NCI-H2196 (cell line): ENCODE measurements around the gene PIK3R5.
A peak's percentile ranks its signal among the peaks of the same experiment; 100 is the strongest.
"Not testable (repeated sequence)": the region's sequence is repeated elsewhere in the genome, so short reads cannot be mapped to it uniquely, and the experiment has no call there.

Source experiments
- DNase-seq: peaks from one replicate; lab custom pipeline; 2025; ENCODE audit not compliant: unreplicated experiment; lab: John Stamatoyannopoulos, UW

PIK3R5 gene

DNA sequence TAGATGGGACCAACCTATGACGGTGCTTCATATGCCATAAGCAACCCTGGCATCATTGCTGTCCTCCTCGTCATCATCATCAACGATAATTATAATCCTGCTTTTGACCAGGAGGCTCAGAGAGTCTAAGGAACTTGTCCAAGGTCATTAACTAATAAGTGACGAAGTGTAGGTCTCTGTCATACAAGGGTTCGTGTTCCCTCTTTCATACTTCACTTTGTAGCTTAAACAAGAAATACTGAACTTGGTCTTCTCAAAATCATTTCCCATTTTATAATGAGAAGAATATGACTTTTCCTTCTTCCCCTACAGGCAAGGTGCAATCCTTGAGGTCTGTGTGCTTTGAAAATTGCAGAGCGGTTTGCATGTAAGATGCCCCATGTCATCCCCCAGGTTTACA lies 66.9 kb downstream of the PIK3R5 start:
- no peak for DNase-seq

DNA sequence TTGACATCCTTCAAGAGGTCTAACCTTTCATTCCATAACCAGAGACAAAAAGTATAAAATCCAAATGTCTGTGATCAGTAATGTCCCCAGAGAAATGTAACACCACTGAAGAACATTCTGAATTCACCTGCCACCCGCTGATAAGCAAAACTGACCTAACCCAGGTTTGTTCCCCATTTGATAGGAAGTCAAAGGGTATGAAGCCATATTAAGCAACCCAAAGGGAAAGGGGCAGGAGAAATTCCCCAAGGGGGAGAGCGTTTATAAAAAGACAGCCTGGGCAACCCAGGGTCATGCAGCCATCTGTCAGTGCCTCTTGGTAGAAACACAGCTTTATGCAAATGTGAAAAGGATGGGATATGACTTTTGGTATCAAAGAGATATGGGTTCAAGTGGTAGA lies 67.4 kb downstream of the PIK3R5 start:
- DNase-seq = no peak

DNA sequence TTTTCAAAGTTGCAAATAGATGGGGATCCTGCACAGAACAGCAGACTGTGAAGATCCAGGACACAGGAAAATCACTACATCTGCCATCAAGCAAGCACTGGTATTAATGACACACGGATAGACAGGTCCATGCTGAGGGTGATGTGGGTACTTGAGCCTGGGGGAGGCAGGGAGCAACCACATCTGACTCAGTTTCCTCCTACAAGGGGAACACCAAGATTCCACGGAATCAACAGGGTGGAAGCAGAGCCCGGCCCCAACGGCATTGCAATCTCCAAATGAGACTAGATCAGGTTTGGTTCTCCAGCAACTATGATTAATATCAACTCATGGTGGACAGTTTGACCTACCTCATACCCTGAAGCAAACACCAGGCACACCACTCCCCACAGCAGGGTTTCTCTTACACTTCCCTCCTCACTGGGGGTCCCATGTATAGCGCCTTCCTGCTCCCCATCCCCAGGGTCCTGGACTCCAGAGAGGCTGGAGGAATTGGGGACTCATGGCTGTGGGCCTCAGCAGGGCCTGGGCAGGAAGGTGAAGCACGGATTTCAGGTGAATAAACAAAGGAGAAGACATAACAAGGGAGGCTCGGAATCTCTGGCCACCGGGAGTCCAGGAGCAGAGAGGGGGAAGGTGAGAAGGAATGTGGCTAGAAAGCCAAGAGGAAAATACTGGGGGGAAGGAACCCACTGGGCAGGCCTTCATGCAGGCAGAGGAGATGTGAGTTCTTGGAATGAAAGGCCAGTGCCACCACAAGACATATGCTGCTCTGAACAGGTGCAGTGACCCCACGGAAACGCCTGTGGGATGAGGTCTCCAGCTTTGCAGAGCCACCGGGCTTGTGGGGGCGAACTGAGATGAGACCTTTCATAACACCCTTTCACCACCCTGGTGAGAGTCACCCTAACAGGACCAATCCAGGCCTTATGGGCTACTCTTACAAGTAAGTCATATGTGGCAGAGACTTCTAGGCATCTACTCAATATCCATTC lies 68.6 kb downstream of the PIK3R5 start:
- no peak for DNase-seq

DNA sequence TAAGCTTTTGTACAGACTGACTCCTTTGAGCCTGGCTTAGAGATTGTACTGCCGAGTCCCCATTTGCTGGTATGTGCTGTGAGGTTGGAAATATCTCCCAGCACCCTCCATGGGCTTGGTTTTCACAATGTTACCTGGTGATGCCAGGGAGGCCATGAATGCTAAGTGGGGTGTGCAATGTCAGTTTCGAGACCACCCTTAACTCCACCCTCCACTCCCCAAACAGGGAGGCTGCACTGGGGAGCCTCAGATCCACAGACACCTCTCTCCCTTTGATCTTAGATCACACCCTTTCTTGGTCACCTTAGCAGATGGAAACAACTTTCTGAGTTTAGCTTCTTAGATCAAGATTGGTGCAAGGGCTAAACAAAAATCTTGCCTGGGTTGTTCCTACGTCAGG lies 69.4 kb downstream of the PIK3R5 start:
- no peak for DNase-seq

DNA sequence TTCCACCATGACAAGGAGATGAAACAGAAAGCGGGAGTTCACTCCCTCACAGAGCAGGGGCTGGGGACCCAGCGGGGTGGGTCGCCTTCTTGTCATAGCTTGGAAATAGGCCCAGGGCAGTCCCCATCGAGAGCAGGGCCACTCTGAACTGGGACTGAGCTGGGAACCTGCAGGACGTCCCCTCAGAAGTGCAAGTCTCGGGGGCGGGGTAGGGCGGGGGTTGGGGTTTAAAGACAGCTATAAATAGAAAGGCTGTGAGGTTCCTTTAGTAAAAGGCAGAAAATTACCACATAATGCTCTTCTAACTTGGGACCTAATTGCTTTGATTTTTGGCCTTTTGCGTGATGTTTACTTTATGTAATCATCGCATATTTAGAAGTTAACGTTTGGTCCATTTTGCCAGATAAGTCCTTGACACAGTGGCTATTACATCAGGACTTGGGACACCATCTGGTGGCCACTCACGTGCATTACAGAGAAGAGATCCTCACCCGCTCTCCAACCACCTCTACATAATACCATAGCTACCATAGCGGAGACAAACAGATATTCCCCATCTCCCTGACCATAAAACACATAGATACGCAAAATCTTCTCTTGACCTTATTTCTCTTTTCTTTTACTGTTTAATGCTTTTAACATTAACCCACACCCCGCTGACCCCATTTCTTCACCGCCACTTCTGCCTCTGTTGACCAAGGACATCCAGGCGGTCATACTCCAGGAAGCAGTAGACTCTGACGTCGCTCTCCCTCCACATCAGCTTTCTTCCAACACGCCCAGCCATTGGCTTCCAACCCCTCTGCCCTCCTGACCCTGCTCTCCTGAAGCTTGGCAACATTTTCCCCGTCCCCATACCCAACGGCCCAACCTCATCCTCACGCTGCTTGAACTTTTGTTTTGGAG lies 70.6 kb downstream of the PIK3R5 start:
- DNase-seq = peak; percentile 26

DNA sequence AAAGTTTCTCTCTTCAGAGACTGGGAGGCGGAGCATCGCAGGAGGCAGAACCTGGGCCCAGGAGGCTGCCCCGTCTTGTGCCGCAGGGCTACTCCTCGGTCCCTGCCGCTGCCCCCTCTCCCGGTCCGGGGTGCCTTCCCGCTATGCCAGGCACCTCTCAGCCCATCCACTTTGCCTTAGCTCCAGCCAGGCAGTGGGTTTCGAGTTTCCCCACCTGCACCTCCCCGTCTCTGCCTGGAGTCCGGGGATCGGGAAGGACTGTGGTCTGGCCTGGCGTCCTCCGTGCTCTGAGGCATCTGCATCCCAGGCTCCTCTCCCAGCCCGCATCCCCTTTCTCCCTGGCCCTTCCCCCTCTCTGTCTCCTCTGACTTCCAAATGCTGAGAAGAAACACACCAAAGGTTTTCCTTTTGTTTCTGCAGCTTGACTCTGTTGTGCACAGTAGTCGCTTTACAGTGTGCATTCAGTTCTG lies 71.3 kb downstream of the PIK3R5 start:
- no peak for DNase-seq

DNA sequence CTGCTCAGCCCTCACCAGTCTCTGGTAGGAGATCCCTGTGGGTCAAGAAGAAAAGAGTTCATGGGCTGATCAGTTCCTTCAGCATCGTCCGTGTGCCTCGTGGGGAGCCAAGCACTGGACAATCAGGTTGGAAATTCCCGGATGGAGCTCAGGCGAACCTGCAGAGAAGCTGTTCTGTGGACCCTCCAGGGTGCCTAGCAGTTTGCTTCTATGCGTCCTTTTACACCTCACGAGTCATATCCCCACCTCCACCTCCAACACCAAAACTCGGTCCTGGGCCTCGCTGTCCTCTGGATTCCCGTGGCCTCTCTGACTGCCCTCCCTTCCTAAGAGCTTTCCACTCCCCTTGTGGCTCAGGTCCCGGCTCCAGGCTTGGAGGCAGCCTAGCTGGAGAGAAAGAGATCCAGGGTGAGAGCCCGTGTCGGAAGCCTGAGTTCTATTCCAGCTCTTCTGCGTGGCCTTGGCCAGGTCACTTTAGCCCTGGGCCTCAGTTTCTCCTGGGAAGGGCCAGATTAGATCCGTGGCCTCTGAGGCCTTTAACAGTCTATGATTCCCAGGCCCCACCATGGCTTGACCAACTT lies 71.8 kb downstream of the PIK3R5 start:
- DNase-seq = no peak

DNA sequence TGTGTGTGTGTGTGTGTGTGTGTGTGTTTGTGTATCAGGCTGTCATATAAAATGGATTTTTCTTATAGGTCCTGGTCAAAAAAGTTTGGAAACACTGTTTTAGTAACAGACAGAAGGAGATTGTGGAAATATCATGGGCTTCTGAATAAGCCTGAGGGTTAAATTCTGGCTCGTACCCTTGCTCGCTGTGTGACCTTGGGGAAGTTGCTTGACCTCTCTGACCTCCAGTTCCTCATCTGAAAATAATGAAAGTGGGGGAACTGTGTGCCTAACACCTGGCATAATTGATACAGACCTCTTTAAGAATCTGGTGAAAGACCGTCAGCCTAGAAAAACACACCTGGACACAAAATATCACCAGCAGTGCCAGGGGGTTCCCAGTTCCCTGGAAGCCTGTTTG lies 72.4 kb downstream of the PIK3R5 start:
- no peak for DNase-seq

DNA sequence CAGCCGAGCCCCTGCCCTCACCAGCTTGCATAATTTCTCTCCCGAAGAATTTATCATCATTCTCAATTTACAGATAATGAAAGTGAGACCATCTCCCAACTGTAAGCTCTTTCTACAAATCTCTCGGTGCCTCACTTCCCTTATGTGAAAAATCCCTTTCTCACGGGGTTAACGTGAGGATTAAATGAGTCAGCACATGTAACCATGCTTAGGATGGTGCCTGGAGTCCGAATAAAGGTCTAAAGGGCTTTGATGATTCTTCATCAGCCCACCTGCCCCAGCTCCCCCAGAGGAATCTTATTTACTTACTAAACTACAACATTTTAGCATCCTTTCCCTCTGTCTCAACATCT lies 73.2 kb downstream of the PIK3R5 start:
- DNase-seq = no peak

DNA sequence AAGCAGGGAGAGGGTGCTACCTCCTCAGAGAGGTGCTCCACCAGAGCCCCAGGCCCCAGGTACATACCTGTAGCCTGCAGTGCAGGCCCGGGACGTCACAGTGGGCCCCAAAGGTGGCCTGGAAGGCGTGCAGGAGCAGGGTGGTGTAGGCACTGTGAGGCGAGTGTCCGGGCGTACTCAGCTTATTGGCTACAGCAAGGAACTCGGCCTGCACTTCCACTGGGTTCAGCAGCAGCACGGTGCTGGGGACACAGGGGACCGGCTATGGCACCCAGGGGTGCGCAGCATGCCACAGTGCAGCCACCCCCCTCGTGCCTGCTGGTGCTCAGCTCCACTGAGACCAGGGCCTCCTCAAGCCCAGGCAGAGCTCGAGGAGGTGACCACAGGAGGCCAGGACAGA lies 74.8 kb downstream of the PIK3R5 start:
- DNase-seq = no peak

DNA sequence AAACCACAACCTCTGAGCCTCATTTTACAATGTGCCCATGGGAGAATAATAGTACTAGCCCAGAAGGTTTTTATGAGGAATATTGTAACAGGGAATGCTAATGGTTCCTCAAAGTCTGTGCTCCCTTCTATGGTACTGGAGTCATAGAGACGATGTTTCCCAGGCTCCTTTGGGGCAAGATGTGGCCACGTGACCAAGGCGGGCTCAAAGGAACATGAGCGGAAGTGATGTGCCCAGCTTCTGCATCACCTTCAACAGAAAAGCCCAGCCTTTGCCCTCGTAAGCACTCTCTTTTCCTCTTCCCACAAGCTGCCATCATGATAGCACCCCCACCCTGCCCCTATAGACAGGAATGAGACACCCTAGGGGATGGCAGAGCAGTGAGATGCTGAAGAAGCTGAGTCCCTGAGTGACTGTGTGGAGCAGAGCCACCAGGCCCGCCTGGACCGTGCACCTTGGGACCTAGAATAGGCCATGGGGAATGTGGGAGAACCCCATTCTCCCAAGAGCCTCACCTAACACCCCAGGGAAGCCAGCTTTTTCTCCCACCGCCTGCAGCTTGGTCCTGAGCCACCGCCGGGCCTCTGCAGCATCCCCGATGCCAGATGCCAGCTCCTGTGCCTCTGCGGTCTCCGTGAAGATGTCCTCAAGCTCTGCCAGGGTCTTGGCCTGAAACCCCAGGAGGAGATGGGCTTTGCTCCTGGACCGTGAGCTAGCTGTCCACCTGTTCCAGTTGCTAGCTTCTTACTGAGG lies 75.9 kb downstream of the PIK3R5 start:
- DNase-seq = no peak

DNA sequence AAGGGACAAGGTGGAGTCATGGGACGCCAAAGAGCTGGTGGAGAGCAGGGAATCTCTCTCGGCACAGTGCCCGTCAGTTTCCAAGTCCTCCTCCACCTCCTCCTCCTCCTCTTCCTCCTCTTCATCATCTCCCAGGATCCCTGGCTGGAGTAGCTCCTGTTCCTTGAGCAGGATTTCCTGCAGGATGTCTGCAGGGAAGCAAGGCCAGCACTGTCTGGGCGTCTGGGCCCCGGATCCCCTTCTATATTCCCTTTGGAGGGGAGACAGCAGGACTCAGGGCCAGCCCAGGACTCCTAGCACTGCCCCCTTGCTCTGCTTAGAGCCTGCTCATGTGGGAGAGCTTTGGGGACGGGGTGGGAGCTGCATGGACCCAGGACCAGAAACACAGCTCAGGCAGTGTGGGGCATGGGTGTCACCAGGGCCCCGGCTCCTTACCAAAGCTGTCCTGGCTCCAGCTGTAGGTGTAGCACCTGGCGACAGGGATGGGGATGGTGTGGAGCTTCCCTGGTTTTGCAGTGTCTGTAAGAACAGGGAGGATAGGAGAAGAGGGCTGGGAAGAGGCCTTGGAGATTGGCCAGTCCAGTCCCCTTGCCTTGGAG lies 76.7 kb downstream of the PIK3R5 start:
- no peak for DNase-seq

DNA sequence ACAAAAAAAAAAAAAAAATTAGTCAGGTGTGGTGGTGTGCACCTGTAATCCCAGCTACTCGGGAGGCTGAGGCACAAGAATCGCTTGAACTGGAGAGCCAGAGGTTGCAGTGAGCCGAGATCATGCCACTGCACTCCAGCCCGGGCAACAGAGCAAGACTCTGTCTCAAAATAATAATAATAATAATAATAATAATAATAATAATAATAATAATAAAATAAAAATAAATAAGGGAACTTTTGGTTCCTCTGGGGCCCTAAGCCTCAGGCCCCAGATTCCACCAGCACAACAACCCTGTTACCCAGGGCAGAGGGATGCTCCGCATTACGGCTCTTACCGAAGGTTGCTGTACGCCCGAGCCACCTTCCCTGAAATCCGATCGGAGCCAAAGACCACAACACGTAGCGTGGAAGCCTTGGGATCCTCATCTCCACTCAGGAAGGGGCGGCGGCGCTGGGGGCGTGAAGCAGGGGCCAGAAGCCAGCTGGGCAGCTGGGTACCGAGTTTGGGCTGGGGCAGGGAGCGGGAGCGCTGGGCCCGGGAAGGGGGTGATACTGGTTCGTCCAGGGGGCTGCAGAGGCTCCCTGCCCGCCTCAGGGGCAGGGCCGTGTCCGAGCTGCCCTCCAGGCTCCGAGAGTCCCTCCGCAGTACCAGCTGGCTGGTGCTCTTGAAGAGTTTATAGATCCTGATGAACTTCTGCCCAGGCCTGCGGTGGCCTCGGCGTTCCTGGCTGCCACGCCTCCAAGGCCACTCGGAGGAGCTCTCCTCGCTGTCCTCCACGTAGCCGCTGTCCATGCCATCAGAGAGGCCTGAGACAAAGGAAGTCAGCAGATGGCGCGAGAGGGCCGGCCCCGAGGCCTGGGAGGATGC lies 77.4 kb downstream of the PIK3R5 start:
- no peak for DNase-seq

DNA sequence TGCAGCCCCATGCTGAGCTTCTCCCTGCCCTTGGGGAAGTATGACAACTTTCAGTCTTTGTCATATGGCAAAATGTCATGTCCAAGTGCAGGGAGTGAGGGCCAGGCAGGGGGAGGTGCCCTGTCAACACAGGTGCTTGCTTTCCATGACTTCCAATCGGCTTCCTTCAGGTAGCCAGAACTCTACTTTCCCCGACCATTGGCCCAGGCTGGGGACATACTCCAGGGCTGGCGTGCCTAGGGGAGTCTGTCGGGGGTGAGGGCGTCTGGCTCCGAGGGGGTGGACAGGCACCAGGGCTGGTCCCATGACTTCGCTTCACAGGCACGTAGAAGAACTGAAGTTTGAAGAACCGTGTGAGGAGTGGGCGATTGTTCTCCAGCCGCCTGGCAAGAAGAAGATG lies 78.2 kb downstream of the PIK3R5 start:
- DNase-seq = no peak

DNA sequence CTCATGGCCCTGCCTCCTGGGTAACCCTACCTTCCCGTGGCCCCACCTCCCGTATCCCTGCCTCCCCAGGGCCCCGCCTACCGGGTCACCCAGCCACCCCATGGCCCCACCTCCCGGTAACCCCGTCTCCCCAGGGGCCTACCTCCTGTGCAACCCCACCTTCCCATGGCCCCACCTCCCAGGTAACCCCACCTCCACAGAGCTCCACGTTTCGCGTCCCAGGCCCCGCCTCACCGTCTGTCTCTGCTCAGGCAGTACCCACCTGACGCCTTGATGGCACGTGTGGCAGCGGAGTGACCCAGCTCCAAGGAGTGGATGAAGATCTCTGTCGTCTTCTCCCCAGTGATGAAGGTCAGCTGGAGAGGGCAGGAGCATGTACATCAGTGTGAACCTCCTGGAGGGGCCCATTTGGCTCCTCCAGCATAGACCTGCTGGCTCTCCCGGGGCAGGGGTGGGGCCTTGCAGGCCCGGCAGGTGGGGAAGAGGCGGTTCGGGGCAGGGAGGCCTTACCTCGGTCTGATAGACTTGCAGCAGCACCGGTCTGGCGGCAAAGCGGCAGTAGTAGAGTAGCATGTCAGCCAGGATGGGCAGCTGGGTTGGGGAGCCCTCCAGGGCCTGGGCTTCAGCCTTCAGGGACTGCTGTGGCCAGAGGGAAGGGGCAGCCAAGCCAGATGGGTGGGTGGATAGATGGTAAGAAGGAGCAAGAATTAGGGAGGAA lies 79.4 kb downstream of the PIK3R5 start:
- no peak for DNase-seq

DNA sequence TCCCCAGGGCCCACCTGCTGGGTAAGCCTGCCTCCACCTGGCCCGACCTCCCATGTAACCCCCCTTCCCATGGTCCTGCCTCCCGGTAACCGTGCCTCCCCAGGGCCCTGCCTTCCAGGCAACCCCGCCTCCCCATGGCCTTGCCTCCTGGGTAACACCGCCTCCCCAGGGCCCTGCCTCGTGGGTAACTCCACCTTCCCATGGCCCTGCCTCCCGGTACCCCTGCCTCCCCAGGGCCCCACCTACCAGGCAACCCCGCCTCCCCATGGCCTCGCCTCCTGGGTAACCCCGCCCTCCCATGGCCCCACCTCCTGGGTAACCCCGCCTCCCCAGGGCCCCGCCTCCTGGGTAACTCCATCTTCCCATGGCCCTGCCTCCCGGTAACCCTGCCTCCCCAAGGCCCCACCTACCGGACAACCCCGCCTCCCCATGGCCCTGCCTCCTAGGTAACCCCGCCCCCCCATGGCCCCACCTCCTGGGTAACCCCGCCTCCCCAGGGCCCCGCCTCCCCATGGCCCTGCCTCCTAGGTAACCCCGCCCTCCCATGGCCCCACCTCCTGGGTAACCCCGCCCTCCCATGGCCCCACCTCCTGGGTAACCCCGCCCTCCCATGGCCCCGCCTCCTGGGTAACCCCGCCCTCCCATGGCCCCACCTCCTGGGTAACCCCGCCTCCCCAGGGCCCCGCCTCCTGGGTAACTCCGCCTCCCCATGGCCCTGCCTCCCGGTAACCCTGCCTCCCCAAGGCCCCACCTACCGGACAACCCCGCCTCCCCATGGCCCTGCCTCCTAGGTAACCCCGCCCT lies 80.1 kb downstream of the PIK3R5 start:
- DNase-seq = not testable (repeated sequence)

DNA sequence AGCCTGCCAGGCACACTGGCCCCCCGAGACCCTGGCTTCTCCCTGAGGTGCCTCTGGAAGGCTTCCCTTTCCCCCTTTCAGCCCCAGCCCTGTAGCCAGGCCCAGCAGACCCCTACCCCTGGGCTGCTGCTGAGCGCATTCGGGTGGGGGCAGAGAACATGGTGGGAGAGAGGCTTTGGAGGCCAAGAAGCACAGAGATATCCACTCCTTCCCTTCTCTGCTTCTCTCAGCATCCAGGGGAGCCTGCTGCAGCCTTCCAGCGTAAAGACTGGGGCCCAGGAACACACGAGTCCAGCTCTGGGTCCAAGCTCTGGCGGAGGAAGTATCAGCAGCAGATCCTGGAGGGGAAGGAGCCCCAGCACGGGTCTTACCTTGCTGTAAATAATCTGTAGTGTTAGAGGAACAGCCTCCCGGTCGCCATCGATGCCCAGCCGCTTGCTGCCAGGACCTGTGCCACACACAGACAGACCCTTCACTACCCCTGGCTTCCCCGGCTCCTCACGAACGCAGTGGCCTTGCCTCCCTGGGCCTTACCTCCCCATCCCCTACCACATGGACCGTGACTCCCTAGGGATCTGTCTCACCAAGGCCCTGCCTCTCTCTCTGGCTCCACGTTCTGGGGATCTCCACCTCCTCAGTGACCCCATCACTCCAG lies 81.0 kb downstream of the PIK3R5 start:
- no peak for DNase-seq
